ENCODE results near the gene ANKRD28.

Gene ANKRD28

GRCh38 chr3:15803921-15804320, 6.1 kb upstream of the ANKRD28 start:
- no peak for DNase-seq (ENCODE audit: low read depth, low spot score)

- no peak for DNase-seq (ENCODE audit: low read depth, low spot score)
Observed at GRCh38 chr3:15801298-15801697, 3.5 kb upstream of the ANKRD28 start.

GRCh38 chr3:15800780-15801179, 3.0 kb upstream of the ANKRD28 start:
- DNase-seq (ENCODE audit: low read depth, low spot score): no peak

- no peak for DNase-seq (ENCODE audit: low read depth, low spot score)
Observed at GRCh38 chr3:15800327-15800726, 2.5 kb upstream of the ANKRD28 start.

GRCh38 chr3:15798533-15799245, 910 bp upstream of the ANKRD28 start:
- DNase-seq (ENCODE audit: low read depth, low spot score): no peak

GRCh38 chr3:15796771-15797641, 773 bp downstream of the ANKRD28 start:
- no peak for DNase-seq (ENCODE audit: low read depth, low spot score)

GRCh38 chr3:15796331-15796730, 1.4 kb downstream of the ANKRD28 start:
- DNase-seq (ENCODE audit: low read depth, low spot score): no peak

GRCh38 chr3:15795651-15796308, 2.0 kb downstream of the ANKRD28 start:
- no peak for DNase-seq (ENCODE audit: low read depth, low spot score)

GRCh38 chr3:15794842-15795650, 2.7 kb downstream of the ANKRD28 start:
- no peak for DNase-seq (ENCODE audit: low read depth, low spot score)

GRCh38 chr3:15794303-15794771, 3.4 kb downstream of the ANKRD28 start:
- DNase-seq (ENCODE audit: low read depth, low spot score): no peak

- no peak for DNase-seq (ENCODE audit: low read depth, low spot score)
Observed at GRCh38 chr3:15791525-15791924, 6.3 kb downstream of the ANKRD28 start.

- no peak for DNase-seq (ENCODE audit: low read depth, low spot score)
Observed at GRCh38 chr3:15787941-15788340, 9.8 kb downstream of the ANKRD28 start.

- no peak for DNase-seq (ENCODE audit: low read depth, low spot score)
Observed at GRCh38 chr3:15787526-15787925, 10.3 kb downstream of the ANKRD28 start.

- no peak for DNase-seq (ENCODE audit: low read depth, low spot score)
Observed at GRCh38 chr3:15783361-15783969, 14.3 kb downstream of the ANKRD28 start.

- no peak for DNase-seq (ENCODE audit: low read depth, low spot score)
Observed at GRCh38 chr3:15782429-15782828, 15.3 kb downstream of the ANKRD28 start.

GRCh38 chr3:15781637-15782402, 16.0 kb downstream of the ANKRD28 start:
- no peak for DNase-seq (ENCODE audit: low read depth, low spot score)

- DNase-seq (ENCODE audit: low read depth, low spot score): no peak
Observed at GRCh38 chr3:15781131-15781530, 16.6 kb downstream of the ANKRD28 start.

- no peak for DNase-seq (ENCODE audit: low read depth, low spot score)
Observed at GRCh38 chr3:15779111-15779510, 18.7 kb downstream of the ANKRD28 start.

- no peak for DNase-seq (ENCODE audit: low read depth, low spot score)
Observed at GRCh38 chr3:15778332-15778858, 19.4 kb downstream of the ANKRD28 start.

Measured in activated CD4-positive, CD25-positive, alpha-beta regulatory T cell treated with anti-CD3 and anti-CD28 coated beads, Interleukin-2, amount 50 U/mL, for 16 hours (primary cell).